Fibroblast of villous mesenchyme (primary cell): ENCODE results near the gene ISCU. TPM values are rescaled to one million over a fixed set of nuclear protein-coding genes. Genes with fewer than 3 reads are reported as not detected.

Experiments
- DNase-seq: peaks from one replicate; pipeline ENCODE4 v3.0.0-alpha.2; 2010; ENCODE audit warnings: low read depth
- H3K4me3 ChIP-seq: 2 replicates; pipeline ENCODE4 v1.5.1; 2011; ENCODE audit warnings: low read depth, mild to moderate bottlenecking, low read length
- total RNA-seq: library from RNA; depleted of rRNA; stranded (reverse); fragments of >200 nt; gene quantifications from 2 replicates; pipeline ENCODE4 v1.2.3, GENCODE V29; 2012
- TF ChIP-seq, protein P1 (sequence below): IDR thresholded peaks from 2 replicates; pipeline ENCODE4 v1.5.1; 2012; ENCODE audit warnings: low read depth, mild to moderate bottlenecking, low read length; ENCODE audit not compliant: insufficient read depth

The ISCU gene
- total RNA-seq, 1 donor, result 105 TPM

GRCh38 chr12:108613548-108613947 is 51.2 kb downstream of the ISCU start:
- no peak overlapping the region for H3K4me3 ChIP-seq
- no peak for DNase-seq
- TF ChIP-seq, protein P1, sequence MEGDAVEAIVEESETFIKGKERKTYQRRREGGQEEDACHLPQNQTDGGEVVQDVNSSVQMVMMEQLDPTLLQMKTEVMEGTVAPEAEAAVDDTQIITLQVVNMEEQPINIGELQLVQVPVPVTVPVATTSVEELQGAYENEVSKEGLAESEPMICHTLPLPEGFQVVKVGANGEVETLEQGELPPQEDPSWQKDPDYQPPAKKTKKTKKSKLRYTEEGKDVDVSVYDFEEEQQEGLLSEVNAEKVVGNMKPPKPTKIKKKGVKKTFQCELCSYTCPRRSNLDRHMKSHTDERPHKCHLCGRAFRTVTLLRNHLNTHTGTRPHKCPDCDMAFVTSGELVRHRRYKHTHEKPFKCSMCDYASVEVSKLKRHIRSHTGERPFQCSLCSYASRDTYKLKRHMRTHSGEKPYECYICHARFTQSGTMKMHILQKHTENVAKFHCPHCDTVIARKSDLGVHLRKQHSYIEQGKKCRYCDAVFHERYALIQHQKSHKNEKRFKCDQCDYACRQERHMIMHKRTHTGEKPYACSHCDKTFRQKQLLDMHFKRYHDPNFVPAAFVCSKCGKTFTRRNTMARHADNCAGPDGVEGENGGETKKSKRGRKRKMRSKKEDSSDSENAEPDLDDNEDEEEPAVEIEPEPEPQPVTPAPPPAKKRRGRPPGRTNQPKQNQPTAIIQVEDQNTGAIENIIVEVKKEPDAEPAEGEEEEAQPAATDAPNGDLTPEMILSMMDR, result no peak

- DNase-seq, result no peak
These were observed 51.6 kb downstream of the ISCU start for GRCh38 chr12:108614041-108614440.

GRCh38 chr12:108614639-108615038 is 52.2 kb downstream of the ISCU start:
- no peak overlapping the region for H3K4me3 ChIP-seq
- TF ChIP-seq, protein P1, result no peak
- DNase-seq, result no peak

More at GRCh38 chr12:108614041-108614440, 51.6 kb downstream of the ISCU start:
- TF ChIP-seq, protein P1, result no peak
- no peak overlapping the region for H3K4me3 ChIP-seq

DNA sequence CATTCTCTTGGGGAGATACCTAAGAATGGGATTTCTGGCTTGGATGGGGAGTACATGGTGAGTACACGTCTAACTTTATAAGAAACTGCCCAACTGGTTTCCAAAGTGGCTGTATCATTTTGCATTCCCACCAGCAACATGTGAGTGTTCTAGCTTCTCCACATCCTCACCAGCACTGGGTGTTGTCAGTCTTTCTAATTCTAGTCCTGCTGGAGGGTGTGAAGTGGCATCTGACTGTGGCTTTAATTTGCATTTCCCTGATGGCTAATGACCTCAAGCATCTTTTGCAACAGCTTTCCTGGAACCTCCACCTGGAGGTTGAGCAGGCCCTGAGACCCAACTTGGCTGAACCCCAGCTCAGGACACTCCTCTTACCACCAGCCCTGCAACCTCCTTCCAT is 53.5 kb downstream of the ISCU start:
- TF ChIP-seq, protein P1, result no peak
- no peak overlapping the region for H3K4me3 ChIP-seq
- DNase-seq, result no peak

- no peak for DNase-seq
- TF ChIP-seq, protein P1, result no peak
- no peak overlapping the region for H3K4me3 ChIP-seq
These were observed 54.0 kb downstream of the ISCU start for GRCh38 chr12:108616359-108616758.

DNA sequence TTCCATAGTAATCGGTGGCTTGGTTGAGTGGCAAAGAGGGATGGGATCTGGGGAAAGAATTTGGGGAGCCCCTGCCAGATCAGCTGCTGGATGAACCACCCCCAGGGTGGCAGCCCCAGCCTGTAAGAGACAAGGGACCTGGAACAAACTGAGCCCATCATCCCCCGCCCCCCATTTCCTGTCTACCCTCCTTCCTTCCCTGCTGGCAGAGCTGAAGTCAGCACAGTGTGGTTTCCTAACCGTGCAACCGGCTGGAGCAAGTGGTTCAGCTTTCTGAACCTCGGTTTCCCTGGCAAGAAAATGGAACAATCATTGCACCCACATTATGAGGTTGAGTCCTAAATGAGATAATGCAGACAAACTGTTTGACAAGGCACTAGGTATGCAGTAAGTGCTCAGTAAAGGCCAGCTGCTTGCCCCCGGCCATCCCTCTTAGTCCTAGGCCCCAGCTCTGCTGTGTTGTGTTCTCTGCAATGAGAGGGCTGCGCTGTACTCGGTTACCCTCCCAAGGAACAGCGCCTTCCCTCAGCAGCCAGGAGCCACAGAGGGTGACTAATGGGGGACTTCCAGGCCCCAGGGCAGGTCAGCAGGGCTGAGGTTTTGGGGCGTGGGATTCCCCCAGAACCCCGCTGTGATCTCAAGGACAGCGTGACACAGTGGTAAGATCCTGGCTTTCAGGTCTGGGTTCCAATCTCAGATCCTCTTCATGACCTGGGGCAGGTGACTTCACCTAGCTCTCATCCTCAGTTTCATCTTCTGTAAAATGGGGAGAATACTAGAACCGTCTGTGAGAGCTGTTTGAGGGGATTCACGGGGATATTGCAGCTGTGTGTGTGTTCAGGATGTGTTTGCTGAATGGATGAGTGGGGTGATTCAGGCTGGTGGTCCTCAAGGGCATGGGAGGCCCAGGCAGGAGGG is 54.8 kb downstream of the ISCU start:
- TF ChIP-seq, protein P1, result no peak
- no peak overlapping the region for H3K4me3 ChIP-seq
- peak; percentile 44 for DNase-seq
